Breast epithelium (tissue), 3 donors: ENCODE data around the gene ZNF750.

Experiments
- POLR2A ChIP-seq: fragments of 450-650 bp; IDR thresholded peaks from one replicate; pipeline ENCODE4 v1.6.1; 2016; ENCODE audit warnings: antibody characterized with exemption, mild to moderate bottlenecking, moderate library complexity
- TF ChIP-seq, protein P1 (sequence below), 3 donors: fragments of 450-650 bp; IDR thresholded peaks; one replicate each; pipeline ENCODE4 v1.5.1; 2016 to 2017; ENCODE audit warnings: antibody characterized with exemption in 3 of 3, mild to moderate bottlenecking in 3 of 3, moderate library complexity in 3 of 3

DNA sequence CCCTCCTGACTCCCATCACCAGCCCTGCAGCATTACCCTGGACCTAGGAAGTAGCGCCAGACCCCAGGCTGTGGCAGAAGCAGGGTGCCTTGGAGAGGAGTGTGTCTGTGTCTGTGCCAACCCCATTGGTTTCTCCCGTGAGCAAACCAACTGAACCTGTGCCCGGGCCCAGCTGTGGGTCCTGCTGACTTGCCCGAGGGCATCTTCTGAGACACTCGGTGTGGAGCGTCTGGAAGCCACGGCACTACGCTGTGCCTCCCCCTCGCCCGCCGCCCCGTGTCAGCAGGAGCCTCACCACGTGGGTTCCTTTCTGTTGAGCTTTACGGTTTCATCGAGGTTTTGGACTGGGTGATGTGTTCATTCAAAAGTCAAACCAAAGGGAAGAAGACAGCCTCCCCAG is 27.8 kb downstream of the ZNF750 start:
- TF ChIP-seq, protein P1, sequence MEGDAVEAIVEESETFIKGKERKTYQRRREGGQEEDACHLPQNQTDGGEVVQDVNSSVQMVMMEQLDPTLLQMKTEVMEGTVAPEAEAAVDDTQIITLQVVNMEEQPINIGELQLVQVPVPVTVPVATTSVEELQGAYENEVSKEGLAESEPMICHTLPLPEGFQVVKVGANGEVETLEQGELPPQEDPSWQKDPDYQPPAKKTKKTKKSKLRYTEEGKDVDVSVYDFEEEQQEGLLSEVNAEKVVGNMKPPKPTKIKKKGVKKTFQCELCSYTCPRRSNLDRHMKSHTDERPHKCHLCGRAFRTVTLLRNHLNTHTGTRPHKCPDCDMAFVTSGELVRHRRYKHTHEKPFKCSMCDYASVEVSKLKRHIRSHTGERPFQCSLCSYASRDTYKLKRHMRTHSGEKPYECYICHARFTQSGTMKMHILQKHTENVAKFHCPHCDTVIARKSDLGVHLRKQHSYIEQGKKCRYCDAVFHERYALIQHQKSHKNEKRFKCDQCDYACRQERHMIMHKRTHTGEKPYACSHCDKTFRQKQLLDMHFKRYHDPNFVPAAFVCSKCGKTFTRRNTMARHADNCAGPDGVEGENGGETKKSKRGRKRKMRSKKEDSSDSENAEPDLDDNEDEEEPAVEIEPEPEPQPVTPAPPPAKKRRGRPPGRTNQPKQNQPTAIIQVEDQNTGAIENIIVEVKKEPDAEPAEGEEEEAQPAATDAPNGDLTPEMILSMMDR (IDR thresholded peaks at IDR 0.05): no peak
- TF ChIP-seq POLR2A: no peak
